Measurements from ENCODE around the gene SULT1C2.

SULT1C2 gene

DNA sequence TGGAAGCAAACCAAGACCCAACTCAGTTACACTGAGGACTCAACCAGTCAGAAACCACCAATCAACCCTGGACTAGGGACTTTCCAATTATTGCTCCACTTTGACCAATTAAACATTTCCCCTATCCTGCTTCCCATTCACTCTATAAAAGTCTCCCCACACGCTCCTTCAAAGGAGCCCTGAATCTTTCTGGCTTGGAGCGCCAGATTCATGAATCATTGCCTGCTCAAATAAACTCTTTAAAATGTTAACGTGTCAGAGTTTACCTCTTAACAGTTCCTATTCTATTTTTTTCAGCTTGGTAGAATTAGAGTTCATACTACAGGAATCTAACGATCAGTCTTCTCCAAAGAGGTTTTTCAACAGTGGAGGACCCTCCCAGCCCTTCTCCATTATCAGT lies 20.7 kb upstream of the SULT1C2 start:
- DNase-seq = no peak
- Histone ChIP-seq H3K4me3 (ENCODE audit: low read depth, low read length) (no peak overlapping the region), H3K4me1 (no peaks in the 10 kb centered on the region), H3K9me3 (no peaks in the 10 kb centered on the region), H3K36me3 (no peaks in the 10 kb centered on the region), H3K27me3 (no peaks in the 10 kb centered on the region)
- TF ChIP-seq, protein P1, sequence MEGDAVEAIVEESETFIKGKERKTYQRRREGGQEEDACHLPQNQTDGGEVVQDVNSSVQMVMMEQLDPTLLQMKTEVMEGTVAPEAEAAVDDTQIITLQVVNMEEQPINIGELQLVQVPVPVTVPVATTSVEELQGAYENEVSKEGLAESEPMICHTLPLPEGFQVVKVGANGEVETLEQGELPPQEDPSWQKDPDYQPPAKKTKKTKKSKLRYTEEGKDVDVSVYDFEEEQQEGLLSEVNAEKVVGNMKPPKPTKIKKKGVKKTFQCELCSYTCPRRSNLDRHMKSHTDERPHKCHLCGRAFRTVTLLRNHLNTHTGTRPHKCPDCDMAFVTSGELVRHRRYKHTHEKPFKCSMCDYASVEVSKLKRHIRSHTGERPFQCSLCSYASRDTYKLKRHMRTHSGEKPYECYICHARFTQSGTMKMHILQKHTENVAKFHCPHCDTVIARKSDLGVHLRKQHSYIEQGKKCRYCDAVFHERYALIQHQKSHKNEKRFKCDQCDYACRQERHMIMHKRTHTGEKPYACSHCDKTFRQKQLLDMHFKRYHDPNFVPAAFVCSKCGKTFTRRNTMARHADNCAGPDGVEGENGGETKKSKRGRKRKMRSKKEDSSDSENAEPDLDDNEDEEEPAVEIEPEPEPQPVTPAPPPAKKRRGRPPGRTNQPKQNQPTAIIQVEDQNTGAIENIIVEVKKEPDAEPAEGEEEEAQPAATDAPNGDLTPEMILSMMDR (IDR thresholded peaks at IDR 0.05; ENCODE audit: low read depth, low read length) = no peak

DNA sequence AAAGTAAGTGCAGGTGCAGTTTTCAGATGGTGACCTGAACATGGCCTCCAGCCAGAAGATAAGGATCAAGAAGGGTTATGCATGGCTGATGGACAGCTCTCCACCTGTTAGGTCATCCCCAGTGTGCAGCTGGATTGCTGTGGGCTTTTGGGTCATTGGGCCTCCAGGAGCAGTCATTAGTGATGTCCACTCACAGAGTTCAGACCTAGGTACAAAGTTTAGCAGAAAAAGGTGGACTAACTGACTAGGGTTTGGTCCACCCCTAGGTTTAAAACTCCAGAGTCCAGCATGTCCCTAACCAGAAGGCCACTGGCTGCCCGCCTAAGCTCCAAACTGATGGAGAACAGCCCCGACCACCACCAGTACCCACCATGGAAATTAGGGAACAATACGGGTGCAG lies 18.3 kb upstream of the SULT1C2 start:
- TF ChIP-seq, protein P1 (IDR thresholded peaks at IDR 0.05; ENCODE audit: low read depth, low read length) = no peak
- H3K36me3 ChIP-seq = no peaks in the 10 kb centered on the region
- H3K27me3 ChIP-seq = no peaks in the 10 kb centered on the region
- H3K9me3 ChIP-seq = no peaks in the 10 kb centered on the region
- no peaks in the 10 kb centered on the region for H3K4me1 ChIP-seq
- no peak for DNase-seq
- no peak overlapping the region for H3K4me3 ChIP-seq (ENCODE audit: low read depth, low read length)

DNA sequence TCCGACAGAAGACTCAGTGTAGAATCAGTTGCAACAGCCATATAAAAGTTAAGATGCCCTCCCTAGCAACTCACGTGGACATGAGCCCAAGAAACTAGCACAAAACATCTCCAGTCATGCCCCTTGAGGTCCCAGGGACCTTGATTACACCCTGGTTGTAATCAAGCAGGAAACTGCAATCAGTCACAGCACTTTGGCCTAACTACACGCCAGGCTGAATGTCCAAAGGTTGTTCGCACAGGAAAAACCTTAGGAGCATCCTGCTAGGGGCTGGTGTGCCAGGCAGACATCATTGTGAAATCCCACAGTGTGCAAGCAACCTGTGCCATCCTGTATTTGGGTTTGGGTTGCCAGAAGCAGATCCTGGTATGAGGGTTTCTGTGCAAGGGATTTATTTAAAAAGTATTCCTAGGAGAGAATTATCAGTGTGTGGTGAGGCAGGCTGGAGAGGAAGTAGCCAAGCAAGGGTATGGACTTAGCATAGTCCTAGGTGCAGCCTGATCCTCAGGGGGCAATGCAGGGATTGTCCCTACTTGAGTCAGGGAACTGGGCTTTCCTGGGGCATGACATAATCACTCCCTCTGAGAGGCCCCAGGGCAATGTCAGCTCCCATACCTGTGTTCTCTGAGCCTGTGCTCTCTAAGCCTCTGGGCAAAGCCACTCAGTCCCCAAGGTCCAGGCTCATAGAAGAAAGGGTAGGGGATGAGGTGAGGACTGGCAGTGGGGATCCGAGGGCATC lies 17.8 kb upstream of the SULT1C2 start:
- Histone ChIP-seq H3K4me3 (ENCODE audit: low read depth, low read length) (no peak overlapping the region), H3K36me3 (no peaks in the 10 kb centered on the region), H3K27me3 (no peaks in the 10 kb centered on the region), H3K4me1 (no peaks in the 10 kb centered on the region), H3K9me3 (no peaks in the 10 kb centered on the region)
- TF ChIP-seq, protein P1 (IDR thresholded peaks at IDR 0.05; ENCODE audit: low read depth, low read length) = no peak
- DNase-seq = no peak

DNA sequence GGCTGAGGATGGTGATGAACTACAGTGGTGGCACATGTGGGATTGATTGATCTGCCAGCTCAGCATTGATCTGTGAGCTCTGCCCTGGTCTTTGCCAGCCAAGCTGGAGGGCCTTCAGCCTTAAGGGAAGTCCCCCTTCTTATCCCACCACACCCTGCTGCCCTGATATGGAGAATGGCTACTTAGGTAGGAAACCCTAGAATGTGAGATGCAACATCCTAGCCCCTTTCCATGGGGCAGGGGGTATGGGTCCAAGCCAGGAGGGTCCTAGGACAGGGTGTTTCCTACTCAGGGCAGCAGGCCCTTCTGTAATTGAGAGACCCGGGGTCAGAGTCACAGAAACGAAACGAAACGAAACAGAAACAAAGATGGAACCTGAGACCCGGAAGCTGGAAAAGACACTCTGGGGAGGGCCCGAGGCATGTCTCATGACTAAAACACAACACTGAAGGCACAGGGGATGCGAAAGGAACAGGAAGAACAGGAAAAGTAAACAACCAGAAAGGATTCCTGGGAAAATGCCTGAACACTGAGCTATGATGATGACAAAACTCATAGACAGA lies 16.9 kb upstream of the SULT1C2 start:
- no peaks in the 10 kb centered on the region for H3K36me3 ChIP-seq
- H3K9me3 ChIP-seq = no peaks in the 10 kb centered on the region
- no peak for DNase-seq
- H3K4me3 ChIP-seq (ENCODE audit: low read depth, low read length) = no peak overlapping the region
- TF ChIP-seq, protein P1 (IDR thresholded peaks at IDR 0.05; ENCODE audit: low read depth, low read length) = no peak
- no peaks in the 10 kb centered on the region for H3K27me3 ChIP-seq
- H3K4me1 ChIP-seq = no peaks in the 10 kb centered on the region

DNA sequence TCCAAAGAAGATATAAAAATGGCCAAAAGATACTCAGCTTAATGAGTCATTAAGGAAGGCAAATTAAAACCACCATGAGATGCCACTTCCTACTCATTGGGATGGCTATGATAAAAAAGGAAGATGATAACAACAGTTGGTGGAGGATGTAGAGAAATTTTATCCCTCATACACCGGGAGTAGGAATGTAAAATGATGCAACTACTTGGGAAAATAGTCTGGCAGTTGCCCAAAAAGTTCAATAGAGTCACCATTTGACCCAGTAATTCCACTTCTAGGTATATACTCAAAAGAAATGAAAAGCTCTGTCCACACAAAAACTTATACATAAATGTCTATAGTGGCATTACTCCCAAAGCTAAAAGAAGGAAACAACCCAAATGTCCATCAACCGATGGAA lies 10.1 kb upstream of the SULT1C2 start:
- Histone ChIP-seq H3K4me1 (no peaks in the 10 kb centered on the region), H3K9me3 (no peaks in the 10 kb centered on the region), H3K36me3 (no peaks in the 10 kb centered on the region), H3K27me3 (no peaks in the 10 kb centered on the region), H3K4me3 (ENCODE audit: low read depth, low read length) (no peak overlapping the region)
- DNase-seq = no peak
- TF ChIP-seq, protein P1 (IDR thresholded peaks at IDR 0.05; ENCODE audit: low read depth, low read length) = no peak

DNA sequence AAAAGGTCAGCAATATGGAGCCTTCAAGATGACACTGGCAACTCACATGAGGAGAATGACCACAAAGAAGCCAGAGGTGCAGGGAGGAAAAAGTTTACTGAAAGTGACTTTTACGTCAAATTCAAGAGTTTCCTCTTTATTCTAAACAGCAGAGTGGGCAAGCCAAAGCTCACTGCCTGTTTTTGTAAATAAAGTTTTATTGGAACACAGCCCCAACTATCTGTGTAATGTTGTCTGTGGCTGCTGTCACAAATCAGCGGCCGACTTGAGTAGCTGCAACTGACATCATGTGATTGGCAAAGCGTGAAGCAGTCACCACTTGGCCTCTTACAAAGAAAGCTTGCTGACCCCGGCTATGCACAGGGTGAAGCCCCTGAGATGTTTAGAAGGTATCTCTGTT lies 9.2 kb upstream of the SULT1C2 start:
- H3K9me3 ChIP-seq = no peaks in the 10 kb centered on the region
- no peaks in the 10 kb centered on the region for H3K4me1 ChIP-seq
- TF ChIP-seq, protein P1 (IDR thresholded peaks at IDR 0.05; ENCODE audit: low read depth, low read length) = no peak
- no peaks in the 10 kb centered on the region for H3K36me3 ChIP-seq
- DNase-seq = no peak
- no peak overlapping the region for H3K4me3 ChIP-seq (ENCODE audit: low read depth, low read length)
- H3K27me3 ChIP-seq = no peaks in the 10 kb centered on the region

All from BE2C (cell line).